A673 (cell line): ENCODE measurements around the gene DDC.

Source experiments
- CTCF ChIP-seq: fragments of 300-800, 200-600 bp; sonication (generic); conservative IDR thresholded peaks from 2 replicates; pipeline ENCODE4 v1.5.1; 2017; ENCODE audit warnings: low read depth, mild to moderate bottlenecking, antibody characterized with exemption, low read length, moderate library complexity, mixed read lengths
- EZH2 ChIP-seq: fragments of 200-600 bp; sonication (generic); IDR thresholded peaks from 2 replicates; pipeline ENCODE4 v1.6.1; 2017; ENCODE audit warnings: borderline replicate concordance, low read depth, mild to moderate bottlenecking, mixed read lengths, antibody characterized with exemption, low read length; ENCODE audit not compliant: poor library complexity, severe bottlenecking

DNA sequence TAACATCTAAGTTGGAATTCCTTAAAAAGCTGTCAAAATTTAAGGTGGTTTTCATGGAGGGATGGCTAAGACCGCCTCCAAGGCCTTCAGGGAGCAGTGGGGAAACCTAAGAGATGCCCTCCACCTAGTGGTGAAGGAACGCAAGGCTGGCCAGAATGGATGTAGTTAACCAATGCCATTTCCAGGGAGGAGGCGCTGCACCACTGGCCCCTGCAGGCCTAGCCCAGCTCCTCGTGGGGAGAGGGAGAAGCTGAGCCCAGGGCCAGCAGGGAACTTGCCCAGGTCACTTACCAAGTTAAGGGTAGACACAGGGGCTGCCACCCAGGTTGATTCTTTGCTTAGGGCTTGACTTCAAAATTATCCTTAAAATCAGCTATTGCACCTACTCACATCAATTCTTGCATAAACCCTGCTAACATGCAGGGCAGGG is 147.1 kb downstream of the DDC start:
- TF ChIP-seq CTCF (peak; percentile 89), EZH2 (no peak)
